CD4-positive, alpha-beta T cell treated with Interleukin-4 for 1 hour (primary cell): ENCODE data around the gene DENND5B.
"Not testable (repeated sequence)": the region's sequence is repeated elsewhere in the genome, so short reads cannot be mapped to it uniquely, and the experiment has no call there.

ENCODE experiments used
- DNase-seq, 2 donors: peaks; one replicate each; pipeline ENCODE4 v3.0.0-alpha.2; 2020 to 2022

The DENND5B gene

GRCh38 chr12:31456562-31456961 is 134.4 kb downstream of the DENND5B start:
- no peak for DNase-seq

GRCh38 chr12:31444736-31445135 is 146.2 kb downstream of the DENND5B start:
- DNase-seq, result no peak

GRCh38 chr12:31440586-31440985 is 150.3 kb downstream of the DENND5B start:
- no peak for DNase-seq

- DNase-seq, result no peak
These were observed 150.8 kb downstream of the DENND5B start for GRCh38 chr12:31440134-31440533.

- DNase-seq, result no peak
These were observed 159.2 kb downstream of the DENND5B start for GRCh38 chr12:31431721-31432240.

GRCh38 chr12:31423405-31423804 is 167.5 kb downstream of the DENND5B start:
- no peak for DNase-seq

- DNase-seq, result no peak
These were observed 178.6 kb downstream of the DENND5B start for GRCh38 chr12:31412292-31412801.

GRCh38 chr12:31408763-31409162 is 182.2 kb downstream of the DENND5B start:
- no peak for DNase-seq

- DNase-seq, result no peak
These were observed 183.4 kb downstream of the DENND5B start for GRCh38 chr12:31407562-31407961.

- DNase-seq, result no peak
These were observed 184.6 kb downstream of the DENND5B start for GRCh38 chr12:31406345-31406744.

- DNase-seq, result no peak
These were observed 185.9 kb downstream of the DENND5B start for GRCh38 chr12:31405021-31405420.

- DNase-seq, result peak; percentile 67 to 75
These were observed 187.8 kb downstream of the DENND5B start for GRCh38 chr12:31403099-31403607.

- no peak for DNase-seq
These were observed 197.9 kb downstream of the DENND5B start for GRCh38 chr12:31393004-31393550.

- no peak for DNase-seq
These were observed 199.9 kb downstream of the DENND5B start for GRCh38 chr12:31390991-31391390.

GRCh38 chr12:31388713-31389112 is 202.2 kb downstream of the DENND5B start:
- DNase-seq, result no peak

- DNase-seq, result no peak
These were observed 203.5 kb downstream of the DENND5B start for GRCh38 chr12:31387466-31387865.

GRCh38 chr12:31387011-31387410 is 203.9 kb downstream of the DENND5B start:
- DNase-seq, result no peak

- no peak for DNase-seq
These were observed 204.6 kb downstream of the DENND5B start for GRCh38 chr12:31386364-31386777.

GRCh38 chr12:31377210-31377609 is 213.7 kb downstream of the DENND5B start:
- DNase-seq, result not testable (repeated sequence)

- DNase-seq, result not testable (repeated sequence)
These were observed 215.5 kb downstream of the DENND5B start for GRCh38 chr12:31375422-31375821.

GRCh38 chr12:31371256-31371620 is 219.7 kb downstream of the DENND5B start:
- no peak for DNase-seq

- DNase-seq, result no peak
These were observed 220.2 kb downstream of the DENND5B start for GRCh38 chr12:31370531-31371255.

GRCh38 chr12:31369712-31370521 is 221.0 kb downstream of the DENND5B start:
- no peak for DNase-seq
